ENCODE measurements around the gene PPP2R2C. TPM values are rescaled to one million over a fixed set of nuclear protein-coding genes. Genes with fewer than 3 reads are reported as not detected.

Gene PPP2R2C
- polyA plus RNA-seq, 1 of the 3 experiments (the other 2 are of a cell fraction): 0.21 TPM

GRCh38 chr4:6440506-6441201 is 31.8 kb downstream of the PPP2R2C start:
- Histone ChIP-seq H3K36me3 (replicated peaks in 1 of 2; ENCODE audit: control insufficient read depth in 1 of 2, insufficient read depth in 2 of 2, low read length in 1 of 2) (no peaks in the 10 kb centered on the region), H3K9ac (no peak overlapping the region), H3K27me3 (ENCODE audit: insufficient read depth) (no peaks in the 10 kb centered on the region), H3K27ac (ENCODE audit: low read depth in 2 of 2, low read length in 1 of 2) (no peak overlapping the region), H3K4me1 (ENCODE audit: control insufficient read depth in 1 of 2, insufficient read depth in 2 of 2, low read depth in 1 of 2, low read length in 1 of 2) (peaks cover 0 to 30% of the 10 kb centered on the region in 2 experiments; a peak in 1 of 4 replicates), H3K9me2 (no peaks in the 10 kb centered on the region), H2AFZ (ENCODE audit: low read depth) (no peak overlapping the region), H3K9me3 (no peaks in the 10 kb centered on the region), H3K4me3 (ENCODE audit: low read depth in 2 of 2, low read length in 1 of 2) (no peak overlapping the region), H3F3A (replicated peaks; ENCODE audit: insufficient read depth) (no peaks in the 10 kb centered on the region), H3K79me2 (ENCODE audit: insufficient read depth) (no peaks in the 10 kb centered on the region), H3K4me2 (no peak overlapping the region), H4K20me1 (ENCODE audit: insufficient read depth) (no peaks in the 10 kb centered on the region)
- CTCF ChIA-PET: interaction anchor here (1.0 to 3.8 kb wide), 3 partner anchors 13 to 113 kb away, joined by 3 to 15 read pairs (median 3); no protein-coding TSS in a partner anchor
- WGBS (ENCODE audit: low lambda C conversion rate): 43% methylated on average over 6 of the region's 8 CpGs
- POLR2A ChIA-PET: no interaction called here
- TF ChIP-seq TCF12 (IDR thresholded peaks at IDR 0.05): no peak
- TF ChIP-seq RXRA (IDR thresholded peaks at IDR 0.05; ENCODE audit: borderline replicate concordance, low read depth): no peak
- no peak for TF ChIP-seq FOSL2 (IDR thresholded peaks at IDR 0.05; ENCODE audit: borderline replicate concordance, low read depth)
- no peak for TF ChIP-seq FOXJ3 (CRISPR knock-in tag; IDR thresholded peaks at IDR 0.05)
- no peak for TF ChIP-seq MAX (IDR thresholded peaks at IDR 0.05; ENCODE audit: low read depth)
- TF ChIP-seq POLR2AphosphoS5 (IDR thresholded peaks at IDR 0.05; ENCODE audit: low read depth, low read length): no peak
- TF ChIP-seq USF1 (IDR thresholded peaks at IDR 0.05; ENCODE audit: borderline replicate concordance, low read depth): no peak
- TF ChIP-seq ZBTB33 (IDR thresholded peaks at IDR 0.05; ENCODE audit: borderline replicate concordance, low read depth): no peak
- TF ChIP-seq ELF1 (IDR thresholded peaks at IDR 0.05): no peak
- no peak for TF ChIP-seq YY1 (IDR thresholded peaks at IDR 0.05; ENCODE audit: low read depth)
- TF ChIP-seq NRF1 (IDR thresholded peaks at IDR 0.05; ENCODE audit: low read depth, low read length): no peak
- no peak for TF ChIP-seq TEAD4 (IDR thresholded peaks at IDR 0.05; ENCODE audit: borderline replicate concordance, insufficient read depth)
- TF ChIP-seq EZH2phosphoT487 (IDR thresholded peaks at IDR 0.05; ENCODE audit: borderline replicate concordance, low read depth): no peak
- TF ChIP-seq TAF1 (IDR thresholded peaks at IDR 0.05; ENCODE audit: borderline replicate concordance, low read depth, low read length): no peak
- no peak for TF ChIP-seq PBX3 (IDR thresholded peaks at IDR 0.05)
- TF ChIP-seq EP300 (IDR thresholded peaks at IDR 0.05; ENCODE audit: borderline replicate concordance in 1 of 2, low read depth in 1 of 2, low read length in 1 of 2): no peak
- TF ChIP-seq MXI1 (IDR thresholded peaks at IDR 0.05; ENCODE audit: low read depth, low read length): no peak
- TF ChIP-seq REST (IDR thresholded peaks at IDR 0.05; ENCODE audit: low read depth, low read length): no peak
- TF ChIP-seq SIN3A (IDR thresholded peaks at IDR 0.05; ENCODE audit: borderline replicate concordance, low read depth, low read length): no peak
- no peak for TF ChIP-seq JUND (IDR thresholded peaks at IDR 0.05)
- no peak for DNase-seq

Measured in SK-N-SH (cell line).